GM10248 (cell line): Measurements from ENCODE around the gene SLC16A10.
"Not testable (repeated sequence)": the region's sequence is repeated elsewhere in the genome, so short reads cannot be mapped to it uniquely, and the experiment has no call there.

Experiments
- CTCF ChIA-PET: fragments of 300-600 bp; sonication (Branson Sonifier 250); formaldehyde crosslinking; extraction: SDS; loops from one replicate; lab custom pipeline; 2021; ENCODE audit warnings: antibody characterized with exemption; lab: Yijun Ruan, JAX
- POLR2A ChIA-PET: fragments of 350-650 bp; sonication (Branson Sonifier 250); formaldehyde crosslinking; extraction: SDS; loops from one replicate; lab custom pipeline; 2020; ENCODE audit warnings: antibody characterized with exemption; lab: Yijun Ruan, JAX
- DNase-seq: peaks from one replicate; pipeline ENCODE4 v3.0.0; 2012; ENCODE audit errors: extremely low spot score
- CTCF ChIP-seq: IDR thresholded peaks from 2 replicates; pipeline ENCODE4 v1.5.1; 2012; ENCODE audit warnings: mild to moderate bottlenecking, low read depth; ENCODE audit errors: extremely low read depth, missing control alignments, control extremely low read depth

Gene SLC16A10

DNA sequence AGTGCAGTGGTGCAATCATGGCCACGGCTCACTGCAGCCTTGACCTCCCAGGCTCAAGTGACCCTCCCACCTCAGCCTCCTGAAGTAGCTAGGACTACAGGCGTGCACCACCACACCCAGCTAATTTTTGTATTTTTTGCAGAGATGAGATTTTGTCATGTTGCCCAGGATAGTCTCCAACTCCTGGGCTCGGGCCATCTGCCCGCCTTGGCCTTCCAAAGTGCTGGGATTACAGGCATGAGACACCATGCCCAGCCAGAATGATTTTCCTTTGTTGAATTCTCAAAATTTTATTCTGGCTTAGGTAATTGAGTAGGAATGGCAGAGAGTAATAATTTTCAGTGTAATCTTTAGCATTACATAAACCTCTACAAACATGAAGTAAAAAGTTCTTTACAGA lies 37.1 kb downstream of the SLC16A10 start:
- no peak for DNase-seq
- TF ChIP-seq CTCF, result no peak
- POLR2A ChIA-PET, result no interaction called here
- CTCF ChIA-PET, result no interaction called here

DNA sequence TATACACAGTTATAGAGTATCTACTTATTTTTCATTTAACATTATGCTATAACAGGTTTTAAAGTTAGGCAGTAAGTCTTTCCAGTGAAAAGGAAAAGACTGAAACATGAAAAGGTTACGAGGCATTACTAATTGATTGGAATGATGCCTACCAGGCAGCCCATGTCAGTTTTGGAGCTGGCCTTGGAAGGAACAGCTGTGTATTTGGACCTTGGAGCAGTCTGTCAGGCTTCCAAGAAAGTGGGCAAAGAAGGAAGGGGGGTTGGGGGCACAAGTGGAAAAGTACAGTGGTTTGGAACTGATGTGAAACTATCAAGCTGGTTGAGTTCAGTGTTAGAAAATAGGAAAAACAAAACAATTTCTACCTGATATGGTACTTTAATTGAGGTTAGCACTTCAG lies 41.7 kb downstream of the SLC16A10 start:
- ChIA-PET CTCF (interaction anchor here (1.8 to 2.1 kb wide), 3 partner anchors 10 to 72 kb away, joined by 4 to 7 read pairs (median 4); no protein-coding TSS in a partner anchor), POLR2A (no interaction called here)
- DNase-seq, result no peak
- TF ChIP-seq CTCF, result no peak

GRCh38 chr6:111131018-111131417 lies 43.7 kb downstream of the SLC16A10 start:
- DNase-seq, POLR2A ChIA-PET: not testable (repeated sequence)
- CTCF ChIA-PET, result interaction anchor here (1.0 to 2.1 kb wide), 3 partner anchors 10 to 74 kb away, joined by 3 to 4 read pairs (median 4); no protein-coding TSS in a partner anchor

- CTCF ChIA-PET, DNase-seq, POLR2A ChIA-PET: not testable (repeated sequence)
These were observed 45.4 kb downstream of the SLC16A10 start for GRCh38 chr6:111132669-111133068.

DNA sequence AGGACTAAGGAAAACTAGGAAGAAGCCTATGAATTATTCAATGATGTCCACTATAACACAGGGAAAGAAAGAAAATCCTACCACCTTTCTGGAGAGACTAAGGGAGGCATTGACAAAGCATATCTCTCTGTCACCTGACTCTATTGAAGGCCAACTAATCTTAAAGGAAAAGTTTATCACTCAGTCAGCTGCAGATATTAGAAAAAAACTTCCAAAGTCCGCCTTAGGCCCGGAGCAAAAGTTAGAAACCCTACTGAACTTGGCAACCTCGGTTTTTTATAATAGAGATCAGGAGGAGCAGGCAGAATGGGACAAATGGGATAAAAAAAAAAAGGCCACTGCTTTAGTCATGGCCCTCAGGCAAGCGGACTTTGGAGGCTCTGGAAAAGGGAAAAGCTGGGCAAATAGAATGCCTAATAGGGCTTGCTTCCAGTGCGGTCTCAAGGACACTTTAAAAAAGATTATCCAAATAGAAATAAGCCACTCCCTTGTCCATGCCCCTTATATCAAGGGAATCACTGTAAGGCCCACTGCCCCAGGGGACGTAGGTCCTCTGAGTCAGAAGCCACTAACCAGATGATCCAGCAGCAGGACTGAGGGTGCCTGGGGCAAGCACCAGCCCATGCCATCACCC lies 47.0 kb downstream of the SLC16A10 start:
- DNase-seq, POLR2A ChIA-PET, CTCF ChIA-PET: not testable (repeated sequence)

GRCh38 chr6:111137489-111138093 lies 50.3 kb downstream of the SLC16A10 start:
- POLR2A ChIA-PET, DNase-seq, CTCF ChIA-PET: not testable (repeated sequence)

DNA sequence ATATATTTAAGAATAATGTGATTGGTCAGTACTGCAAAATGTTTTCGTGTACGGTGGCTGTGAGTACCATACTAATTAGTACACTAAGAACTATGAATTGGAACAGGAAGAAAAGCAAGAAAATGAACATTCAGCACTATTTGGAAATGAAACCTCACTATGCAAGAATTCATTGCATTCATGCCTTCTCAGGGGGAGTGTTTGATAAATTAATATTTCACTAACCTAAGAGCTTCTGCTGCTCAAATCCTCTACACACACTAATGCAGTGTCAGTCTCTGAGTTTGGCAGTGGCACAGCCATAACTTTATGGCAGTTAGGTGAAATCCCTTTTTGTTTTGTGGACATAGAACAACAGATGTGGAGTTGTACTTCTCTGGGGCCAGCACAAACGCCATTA lies 60.1 kb downstream of the SLC16A10 start:
- POLR2A ChIA-PET, result no interaction called here
- CTCF ChIA-PET, result no interaction called here
- TF ChIP-seq CTCF, result no peak
- no peak for DNase-seq

- ChIA-PET CTCF (no interaction called here), POLR2A (no interaction called here)
- no peak for TF ChIP-seq CTCF
- DNase-seq, result no peak
These were observed 60.8 kb downstream of the SLC16A10 start for GRCh38 chr6:111148110-111148509.

DNA sequence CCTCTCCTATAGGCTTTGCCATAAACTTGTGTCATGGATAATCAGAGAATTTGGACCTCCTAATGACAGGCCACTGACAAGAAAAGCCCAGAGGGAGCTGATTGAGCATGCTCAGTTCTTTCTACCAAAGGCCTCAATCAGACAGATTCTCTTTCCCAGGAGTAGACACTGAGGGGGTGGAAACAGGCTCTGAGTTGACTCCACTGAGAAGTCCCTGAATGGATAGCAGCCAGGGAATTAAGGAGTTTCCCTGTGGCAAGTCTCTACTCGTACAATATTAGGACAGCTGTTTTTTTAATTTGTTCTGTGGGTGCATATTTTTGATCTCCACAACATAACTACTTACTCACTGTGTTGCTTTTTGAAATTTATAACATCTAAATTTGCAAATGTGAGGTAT lies 63.3 kb downstream of the SLC16A10 start:
- POLR2A ChIA-PET, result no interaction called here
- CTCF ChIA-PET, result interaction anchor here (1.7 kb wide), 1 partner anchor 23 kb away, joined by 5 read pairs; no protein-coding TSS in a partner anchor
- no peak for DNase-seq

More for the DNA sequence above, 63.3 kb downstream of the SLC16A10 start:
- TF ChIP-seq CTCF, result no peak
